ENCODE measurements around the gene CD22.

Gene CD22

GRCh38 chr19:35331551-35332214, 2.7 kb downstream of the CD22 start:
- in situ Hi-C loops (cut with MboI; ENCODE audit: low sequenced_read_pairs), result no loop called here
- H3K4me1 ChIP-seq, result no peaks in the 10 kb centered on the region

GRCh38 chr19:35332817-35333216, 3.8 kb downstream of the CD22 start:
- Histone ChIP-seq H3K9me3 (no peaks in the 10 kb centered on the region), H3K4me1 (no peaks in the 10 kb centered on the region), H3K27me3 (ENCODE audit: low read depth) (no peaks in the 10 kb centered on the region; the same call in none of the 2 replicates), H3K4me3 (no peak overlapping the region), H3K36me3 (replicated peaks) (no peaks in the 10 kb centered on the region)
- no peak for DNase-seq (ENCODE audit: low spot score in 2 of 2)
- in situ Hi-C loops (cut with MboI; ENCODE audit: low sequenced_read_pairs), result no loop called here

More at GRCh38 chr19:35331551-35332214, 2.7 kb downstream of the CD22 start:
- no peaks in the 10 kb centered on the region for H3K9me3 ChIP-seq
- H3K4me3 ChIP-seq, result no peak overlapping the region
- no peaks in the 10 kb centered on the region; the same call in 1 of the 2 replicates for H3K27me3 ChIP-seq (ENCODE audit: low read depth)
- DNase-seq (ENCODE audit: low spot score in 2 of 2), result no peak
- no peaks in the 10 kb centered on the region for H3K36me3 ChIP-seq (replicated peaks)

DNA sequence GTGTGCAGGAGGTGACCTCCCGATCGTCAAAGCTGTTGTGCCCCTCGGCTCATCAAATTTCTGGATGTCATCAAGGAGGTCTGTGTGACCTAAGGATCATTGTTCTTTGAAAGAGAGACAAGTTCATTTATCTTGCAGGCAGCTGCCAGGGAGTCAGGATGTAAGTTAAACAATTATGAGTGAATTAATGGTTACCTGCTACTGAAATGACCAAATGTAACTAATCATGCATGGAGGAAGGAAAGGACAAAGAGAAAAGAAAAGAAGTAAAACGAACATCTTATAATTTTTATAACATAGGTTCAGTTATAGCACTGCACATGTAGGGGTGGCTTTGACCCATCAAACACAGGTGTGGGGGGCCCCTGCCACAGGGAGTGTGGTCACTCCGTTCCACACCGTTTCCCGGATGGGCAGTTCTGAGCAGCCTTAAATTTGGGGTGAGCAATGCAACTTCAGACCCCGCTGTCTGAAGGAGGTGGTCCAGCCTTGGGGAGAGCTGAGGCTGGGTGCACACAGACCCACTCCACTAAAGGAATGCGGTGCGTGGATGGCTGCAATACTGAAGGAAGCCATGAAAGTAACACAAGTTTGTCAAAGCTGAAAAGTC, 5.3 kb downstream of the CD22 start:
- in situ Hi-C loops (cut with MboI; ENCODE audit: low sequenced_read_pairs), result no loop called here
- no peaks in the 10 kb centered on the region for H3K9me3 ChIP-seq
- no peaks in the 10 kb centered on the region for H3K36me3 ChIP-seq (replicated peaks)
- no peaks in the 10 kb centered on the region; the same call in none of the 2 replicates for H3K27me3 ChIP-seq (ENCODE audit: low read depth)
- H3K4me1 ChIP-seq, result no peaks in the 10 kb centered on the region
- H3K4me3 ChIP-seq, result no peak overlapping the region
- DNase-seq (ENCODE audit: low spot score in 2 of 2), result no peak

DNA sequence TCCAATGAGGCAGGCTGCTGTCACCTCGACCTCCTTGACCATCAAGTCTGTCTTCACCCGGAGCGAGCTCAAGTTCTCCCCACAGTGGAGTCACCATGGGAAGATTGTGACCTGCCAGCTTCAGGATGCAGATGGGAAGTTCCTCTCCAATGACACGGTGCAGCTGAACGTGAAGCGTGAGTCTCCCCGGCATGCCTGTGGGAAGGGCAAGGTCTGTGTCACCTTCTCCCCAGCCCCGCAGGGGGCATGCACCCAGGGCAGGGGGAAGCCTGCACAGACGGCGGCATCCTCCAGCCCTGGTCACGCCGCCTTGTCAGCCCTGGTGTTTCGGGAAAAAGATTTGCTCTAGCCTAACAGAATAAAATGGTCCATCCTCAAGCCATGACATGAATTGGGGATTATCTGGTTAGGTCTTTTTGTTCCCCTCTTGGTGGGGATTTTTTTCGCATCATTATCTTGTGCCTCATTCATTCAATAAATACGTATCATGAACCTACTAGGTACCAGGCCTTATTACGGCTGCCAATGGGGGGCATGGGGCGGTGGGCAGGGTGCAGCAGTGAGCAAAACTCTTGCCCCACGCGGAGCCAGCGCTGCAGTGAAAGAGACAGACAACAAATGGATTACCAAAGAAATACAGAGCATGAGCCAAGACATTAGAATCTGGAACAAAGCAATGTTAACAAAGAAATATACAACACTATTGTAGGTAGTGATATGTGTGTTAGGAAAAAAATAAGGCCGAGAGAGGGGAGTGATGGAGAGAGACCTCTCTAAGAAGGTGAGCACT, 7.4 kb downstream of the CD22 start:
- Histone ChIP-seq H3K36me3 (replicated peaks) (no peaks in the 10 kb centered on the region), H3K9me3 (no peaks in the 10 kb centered on the region), H3K27me3 (ENCODE audit: low read depth) (no peaks in the 10 kb centered on the region; the same call in none of the 2 replicates), H3K4me1 (no peaks in the 10 kb centered on the region), H3K4me3 (no peak overlapping the region)
- DNase-seq (ENCODE audit: low spot score in 2 of 2), result no peak
- in situ Hi-C loops (cut with MboI; ENCODE audit: low sequenced_read_pairs), result no loop called here

DNA sequence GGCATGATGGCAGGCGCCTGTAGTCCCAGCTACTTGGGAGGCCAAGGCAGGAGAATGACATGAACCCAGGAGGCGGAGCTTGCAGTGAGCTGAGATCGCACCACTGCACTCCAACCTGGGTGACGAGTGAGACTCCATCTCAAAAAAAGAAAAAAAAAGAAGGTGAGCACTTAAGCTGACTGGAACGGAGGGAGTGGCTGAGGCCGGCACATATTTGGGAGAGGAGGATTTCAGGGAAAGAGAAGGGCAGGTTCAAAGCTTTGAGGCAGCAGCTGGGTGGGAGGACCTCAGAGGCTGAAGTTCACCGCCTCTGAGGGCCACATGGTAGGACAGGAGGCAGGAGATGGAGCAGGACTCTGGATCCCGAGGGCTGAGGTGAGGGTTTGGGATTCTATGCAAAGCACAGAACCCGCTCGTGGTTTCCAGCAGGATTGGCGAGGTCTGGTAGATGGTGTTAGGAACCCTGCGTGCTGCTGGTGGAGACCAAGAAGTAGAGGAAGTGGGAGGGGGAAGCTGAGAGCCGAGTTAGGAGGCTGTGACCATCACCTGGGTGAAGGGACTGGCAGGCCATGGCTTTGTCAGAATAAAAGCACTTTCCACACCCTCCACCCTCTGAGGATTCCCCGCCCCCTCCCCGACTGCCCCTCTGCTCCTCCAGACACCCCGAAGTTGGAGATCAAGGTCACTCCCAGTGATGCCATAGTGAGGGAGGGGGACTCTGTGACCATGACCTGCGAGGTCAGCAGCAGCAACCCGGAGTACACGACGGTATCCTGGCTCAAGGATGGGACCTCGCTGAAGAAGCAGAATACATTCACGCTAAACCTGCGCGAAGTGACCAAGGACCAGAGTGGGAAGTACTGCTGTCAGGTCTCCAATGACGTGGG, 8.4 kb downstream of the CD22 start:
- no peak overlapping the region for H3K4me3 ChIP-seq
- no peaks in the 10 kb centered on the region for H3K36me3 ChIP-seq (replicated peaks)
- H3K27me3 ChIP-seq (ENCODE audit: low read depth), result peaks cover 3% of the 10 kb centered on the region
- in situ Hi-C loops (cut with MboI; ENCODE audit: low sequenced_read_pairs), result no loop called here
- no peaks in the 10 kb centered on the region for H3K9me3 ChIP-seq
- no peaks in the 10 kb centered on the region for H3K4me1 ChIP-seq
- no peak for DNase-seq (ENCODE audit: low spot score in 2 of 2)

DNA sequence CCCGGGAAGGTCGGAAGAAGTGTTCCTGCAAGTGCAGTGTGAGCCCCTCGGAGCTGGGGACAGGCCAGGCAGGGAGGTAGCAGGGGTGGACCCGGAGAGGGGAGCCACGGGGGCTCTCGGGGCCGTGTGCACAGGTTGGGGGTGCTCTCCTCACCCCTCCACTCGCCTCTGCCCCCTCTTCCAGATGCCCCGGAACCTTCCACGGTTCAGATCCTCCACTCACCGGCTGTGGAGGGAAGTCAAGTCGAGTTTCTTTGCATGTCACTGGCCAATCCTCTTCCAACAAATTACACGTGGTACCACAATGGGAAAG, 9.0 kb downstream of the CD22 start:
- no peak for DNase-seq (ENCODE audit: low spot score in 2 of 2)
- peaks cover 3% of the 10 kb centered on the region for H3K27me3 ChIP-seq (ENCODE audit: low read depth)
- H3K36me3 ChIP-seq (replicated peaks), result no peaks in the 10 kb centered on the region
- no peaks in the 10 kb centered on the region for H3K9me3 ChIP-seq
- in situ Hi-C loops (cut with MboI; ENCODE audit: low sequenced_read_pairs), result no loop called here
- no peak overlapping the region for H3K4me3 ChIP-seq
- H3K4me1 ChIP-seq, result no peaks in the 10 kb centered on the region

DNA sequence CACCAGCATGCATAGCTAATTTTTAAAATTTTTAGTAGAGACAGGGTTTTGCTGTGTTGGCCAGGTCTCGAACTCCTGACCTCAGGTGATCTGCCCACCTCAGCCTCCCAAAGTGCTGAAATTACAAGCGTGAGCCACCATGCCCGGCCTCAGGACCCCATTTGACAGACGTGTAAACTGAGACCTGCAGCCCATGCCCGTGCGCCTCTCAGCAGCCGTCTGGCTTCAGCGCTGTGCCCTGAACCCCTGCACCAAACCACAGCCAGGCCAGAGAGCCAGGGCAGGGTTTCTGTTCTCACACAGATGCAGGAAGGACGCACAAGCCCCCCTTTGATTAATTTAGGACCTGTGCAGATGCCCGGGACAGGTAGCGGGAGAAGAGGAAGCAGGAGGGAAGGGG, 11.4 kb downstream of the CD22 start:
- Histone ChIP-seq H3K36me3 (replicated peaks) (no peaks in the 10 kb centered on the region), H3K9me3 (no peaks in the 10 kb centered on the region), H3K27me3 (ENCODE audit: low read depth) (peaks cover 9% of the 10 kb centered on the region), H3K4me3 (no peak overlapping the region), H3K4me1 (no peaks in the 10 kb centered on the region)
- in situ Hi-C loops (cut with MboI; ENCODE audit: low sequenced_read_pairs), result no loop called here
- DNase-seq (ENCODE audit: low spot score in 2 of 2), result no peak

DNA sequence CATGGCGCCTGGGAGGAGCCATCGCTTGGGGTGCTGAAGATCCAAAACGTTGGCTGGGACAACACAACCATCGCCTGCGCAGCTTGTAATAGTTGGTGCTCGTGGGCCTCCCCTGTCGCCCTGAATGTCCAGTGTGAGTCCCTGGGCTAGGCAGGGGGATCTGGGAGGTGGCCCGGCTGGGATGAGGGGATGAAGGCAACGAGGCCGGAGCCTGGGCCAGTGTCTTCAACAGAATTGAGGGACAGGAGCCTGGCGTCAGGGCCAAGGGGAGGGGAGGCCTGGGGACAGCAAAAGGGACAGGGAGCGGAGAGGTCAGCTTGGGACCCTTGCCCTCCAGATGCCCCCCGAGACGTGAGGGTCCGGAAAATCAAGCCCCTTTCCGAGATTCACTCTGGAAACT, 12.0 kb downstream of the CD22 start:
- no peaks in the 10 kb centered on the region for H3K4me1 ChIP-seq

DNA sequence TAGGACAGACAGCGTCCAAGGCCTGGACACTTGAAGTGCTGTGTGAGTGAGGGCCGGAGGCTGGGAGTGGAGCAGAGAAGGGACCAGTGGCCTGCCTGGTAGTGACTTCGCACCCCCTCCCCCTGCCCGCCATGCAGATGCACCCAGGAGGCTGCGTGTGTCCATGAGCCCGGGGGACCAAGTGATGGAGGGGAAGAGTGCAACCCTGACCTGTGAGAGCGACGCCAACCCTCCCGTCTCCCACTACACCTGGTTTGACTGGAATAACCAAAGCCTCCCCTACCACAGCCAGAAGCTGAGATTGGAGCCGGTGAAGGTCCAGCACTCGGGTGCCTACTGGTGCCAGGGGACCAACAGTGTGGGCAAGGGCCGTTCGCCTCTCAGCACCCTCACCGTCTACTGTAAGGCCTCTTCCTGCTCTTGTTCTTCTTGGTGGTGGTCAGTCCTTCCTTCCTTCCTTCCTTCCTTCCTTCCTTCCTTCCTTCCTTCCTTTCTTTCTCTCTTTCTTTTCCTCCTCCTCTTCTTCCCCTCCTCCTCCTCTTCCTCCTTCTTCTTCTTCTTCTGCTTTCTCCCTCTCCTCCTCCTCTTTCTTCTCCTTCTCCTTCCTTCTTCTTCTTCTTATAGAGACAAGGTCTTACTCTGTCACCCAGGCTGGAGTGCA, 12.7 kb downstream of the CD22 start:
- no peak for DNase-seq (ENCODE audit: low spot score in 2 of 2)
- Histone ChIP-seq H3K9me3 (no peaks in the 10 kb centered on the region), H3K36me3 (replicated peaks) (no peaks in the 10 kb centered on the region), H3K4me3 (no peak overlapping the region), H3K27me3 (ENCODE audit: low read depth) (peaks cover 21% of the 10 kb centered on the region), H3K4me1 (no peaks in the 10 kb centered on the region)
- in situ Hi-C loops (cut with MboI; ENCODE audit: low sequenced_read_pairs), result no loop called here

More for the DNA sequence above, 12.0 kb downstream of the CD22 start:
- H3K4me3 ChIP-seq, result no peak overlapping the region
- no peaks in the 10 kb centered on the region for H3K36me3 ChIP-seq (replicated peaks)
- in situ Hi-C loops (cut with MboI; ENCODE audit: low sequenced_read_pairs), result no loop called here
- H3K9me3 ChIP-seq, result no peaks in the 10 kb centered on the region
- DNase-seq (ENCODE audit: low spot score in 2 of 2), result no peak
- peaks cover 14% of the 10 kb centered on the region for H3K27me3 ChIP-seq (ENCODE audit: low read depth)

- Histone ChIP-seq H3K36me3 (replicated peaks) (no peaks in the 10 kb centered on the region), H3K9me3 (no peaks in the 10 kb centered on the region), H3K4me1 (no peaks in the 10 kb centered on the region), H3K27me3 (ENCODE audit: low read depth) (peaks cover 28% of the 10 kb centered on the region), H3K4me3 (no peak overlapping the region)
- in situ Hi-C loops (cut with MboI; ENCODE audit: low sequenced_read_pairs), result no loop called here
- no peak for DNase-seq (ENCODE audit: low spot score in 2 of 2)
Measured at GRCh38 chr19:35342430-35342829, 13.4 kb downstream of the CD22 start.

DNA sequence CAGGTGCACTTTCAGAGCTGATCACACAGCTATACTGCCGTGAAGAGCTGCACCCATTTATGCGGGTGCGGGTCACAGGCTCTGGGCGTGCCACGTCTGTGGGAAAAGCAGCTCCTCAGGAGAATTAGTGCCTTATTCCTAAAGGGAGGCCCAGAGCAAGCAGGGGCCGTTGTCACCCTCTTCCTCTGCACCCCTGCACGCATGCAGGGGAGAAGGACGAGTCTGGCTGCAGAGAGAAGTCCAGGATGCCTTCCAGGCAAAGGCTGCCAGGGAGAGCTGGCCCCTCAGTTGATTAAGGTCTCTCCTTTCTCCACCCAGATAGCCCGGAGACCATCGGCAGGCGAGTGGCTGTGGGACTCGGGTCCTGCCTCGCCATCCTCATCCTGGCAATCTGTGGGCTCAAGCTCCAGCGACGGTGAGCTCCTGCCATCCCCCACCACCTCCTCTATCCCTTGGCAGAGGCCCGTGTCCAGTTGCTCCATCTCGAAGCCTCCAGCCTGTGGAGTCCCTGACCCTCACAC, 15.6 kb downstream of the CD22 start:
- Histone ChIP-seq H3K4me1 (no peaks in the 10 kb centered on the region), H3K9me3 (no peaks in the 10 kb centered on the region), H3K4me3 (no peak overlapping the region), H3K36me3 (replicated peaks) (no peaks in the 10 kb centered on the region), H3K27me3 (ENCODE audit: low read depth) (peaks cover 33% of the 10 kb centered on the region)
- in situ Hi-C loops (cut with MboI; ENCODE audit: low sequenced_read_pairs), result no loop called here
- no peak for DNase-seq (ENCODE audit: low spot score in 2 of 2)

- H3K4me3 ChIP-seq, result no peak overlapping the region
- H3K27me3 ChIP-seq (ENCODE audit: low read depth), result peaks cover 33% of the 10 kb centered on the region
Measured at GRCh38 chr19:35345671-35346111, 16.7 kb downstream of the CD22 start.

More at GRCh38 chr19:35345671-35346111, 16.7 kb downstream of the CD22 start:
- in situ Hi-C loops (cut with MboI; ENCODE audit: low sequenced_read_pairs), result no loop called here
- no peaks in the 10 kb centered on the region for H3K36me3 ChIP-seq (replicated peaks)
- no peaks in the 10 kb centered on the region for H3K9me3 ChIP-seq
- no peak for DNase-seq (ENCODE audit: low spot score in 2 of 2)
- H3K4me1 ChIP-seq, result no peaks in the 10 kb centered on the region
